ENCODE measurements around the gene FBXO9.

Gene FBXO9

GRCh38 chr6:53144802-53145201, 79.6 kb downstream of the FBXO9 start:
- Mint-ChIP-seq H3K4me1 (peaks cover 3% of the 10 kb centered on the region), H3K27ac (no peak overlapping the region), H3K4me3 (no peak overlapping the region), H3K36me3 (peaks cover 10% of the 10 kb centered on the region), H3K9me3 (no peaks in the 10 kb centered on the region), H3K27me3 (peaks cover 1% of the 10 kb centered on the region)
- ATAC-seq (ENCODE audit: low read depth) = no peak
- no peak for DNase-seq (ENCODE audit: low spot score in 2 of 2)

GRCh38 chr6:53148684-53149083, 83.5 kb downstream of the FBXO9 start, which contains the start of gene GCM1:
Gene GCM1, minus strand, starts transcription at chr6:53148841. Its CDS starts 3,209 bp downstream, at chr6:53145632.
- ATAC-seq (ENCODE audit: low read depth) (no peak), DNase-seq (ENCODE audit: low spot score in 2 of 2) (no peak)
- H3K4me3 Mint-ChIP-seq = no peak within 1 kb of the TSS
- H3K9me3 Mint-ChIP-seq = no peaks in the 10 kb centered on the region
- no peak within 1 kb of the TSS for H3K27ac Mint-ChIP-seq
- peaks cover 3% of the 10 kb centered on the region for H3K36me3 Mint-ChIP-seq
- no peaks in the 10 kb centered on the region for H3K4me1 Mint-ChIP-seq
- peaks cover 2% of the 10 kb centered on the region for H3K27me3 Mint-ChIP-seq
